Activated B cell treated with CpG ODN at 0.5 μM for 24 hours (primary cell): ENCODE measurements around the gene FA2H. TPM values are rescaled to one million over a fixed set of nuclear protein-coding genes. Genes with fewer than 3 reads are reported as not detected.

Experiments
- ATAC-seq: fragments of 200-7000 bp; cut with Tn5 transposase; one replicate; pipeline ENCODE4 v1.10.0; 2021; ENCODE audit warnings: low read depth, mild to moderate bottlenecking, moderate library complexity
- CTCF ChIA-PET: fragments of 350-600 bp; sonication (Branson Sonifier 250); formaldehyde crosslinking; loops from one replicate; lab custom pipeline; 2021; ENCODE audit warnings: antibody characterized with exemption; lab: Charles Lee
- POLR2A ChIA-PET: fragments of 350-600 bp; sonication (Branson Sonifier 250); formaldehyde crosslinking; loops from one replicate; lab custom pipeline; 2021; ENCODE audit warnings: antibody characterized with exemption; lab: Charles Lee
- DNase-seq: peaks from one replicate; pipeline ENCODE4 v3.0.0; 2022
- H3K27ac Mint-ChIP-seq: one replicate; pipeline ENCODE4 v1.8.0; 2020; ENCODE audit warnings: mixed read lengths
- H3K27me3 Mint-ChIP-seq: one replicate; pipeline ENCODE4 v1.8.0; 2021; ENCODE audit warnings: mixed read lengths
- H3K36me3 Mint-ChIP-seq: one replicate; pipeline ENCODE4 v1.8.0; 2021; ENCODE audit warnings: low read depth, mixed read lengths
- H3K4me1 Mint-ChIP-seq: one replicate; pipeline ENCODE4 v1.8.0; 2021; ENCODE audit warnings: mixed read lengths
- H3K4me3 Mint-ChIP-seq: one replicate; pipeline ENCODE4 v1.8.0; 2020; ENCODE audit warnings: mild to moderate bottlenecking, mixed read lengths
- H3K9me3 Mint-ChIP-seq: one replicate; pipeline ENCODE4 v1.8.0; 2020; ENCODE audit warnings: mixed read lengths
- CTCF ChIP-seq: fragments of 200-600 bp; IDR thresholded peaks from one replicate; pipeline ENCODE4 v1.8.0; 2022; ENCODE audit warnings: antibody characterized with exemption, mild to moderate bottlenecking
- intact Hi-C: fragments of 100-400 bp; cut with micrococcal nuclease; formaldehyde crosslinking; loops from one replicate; pipeline ENCODE4 v1.15.1; 2024
- total RNA-seq: library from RNA; stranded (reverse); gene quantifications from 2 replicates; pipeline ENCODE4 v1.2.3, GENCODE V29; 2022

FA2H gene
- total RNA-seq, 1 donor from 2014 or later: 0.78 TPM

GRCh38 chr16:74756203-74756602 is 18.4 kb downstream of the FA2H start:
- H3K27ac Mint-ChIP-seq: no peak overlapping the region
- peaks cover 2% of the 10 kb centered on the region for H3K27me3 Mint-ChIP-seq
- H3K9me3 Mint-ChIP-seq: no peaks in the 10 kb centered on the region
- H3K36me3 Mint-ChIP-seq: no peaks in the 10 kb centered on the region
- ChIA-PET POLR2A (no interaction called here), CTCF (no interaction called here)
- ATAC-seq (no peak), DNase-seq (no peak)
- no peaks in the 10 kb centered on the region for H3K4me1 Mint-ChIP-seq
- no peak overlapping the region for H3K4me3 Mint-ChIP-seq
- TF ChIP-seq CTCF: no peak
- intact Hi-C loops: no loop called here

- TF ChIP-seq CTCF: no peak
- POLR2A ChIA-PET: no interaction called here
- Mint-ChIP-seq H3K27me3 (peaks cover 2% of the 10 kb centered on the region), H3K36me3 (no peaks in the 10 kb centered on the region), H3K27ac (no peak overlapping the region), H3K4me1 (no peaks in the 10 kb centered on the region), H3K4me3 (no peak overlapping the region), H3K9me3 (no peaks in the 10 kb centered on the region)
- DNase-seq (no peak), ATAC-seq (no peak)
- CTCF ChIA-PET: no interaction called here
- intact Hi-C loops: no loop called here
Observed at GRCh38 chr16:74753180-74753579, 21.4 kb downstream of the FA2H start.

GRCh38 chr16:74752756-74753155 is 21.9 kb downstream of the FA2H start:
- DNase-seq (no peak), ATAC-seq (no peak)
- H3K27ac Mint-ChIP-seq: no peak overlapping the region
- H3K4me1 Mint-ChIP-seq: no peaks in the 10 kb centered on the region
- no peak for TF ChIP-seq CTCF
- H3K27me3 Mint-ChIP-seq: peaks cover 2% of the 10 kb centered on the region
- H3K9me3 Mint-ChIP-seq: no peaks in the 10 kb centered on the region
- intact Hi-C loops: no loop called here
- ChIA-PET POLR2A (no interaction called here), CTCF (no interaction called here)
- no peak overlapping the region for H3K4me3 Mint-ChIP-seq
- no peaks in the 10 kb centered on the region for H3K36me3 Mint-ChIP-seq

GRCh38 chr16:74752258-74752657 is 22.4 kb downstream of the FA2H start:
- ChIA-PET CTCF (no interaction called here), POLR2A (no interaction called here)
- no peaks in the 10 kb centered on the region for H3K4me1 Mint-ChIP-seq
- H3K4me3 Mint-ChIP-seq: no peak overlapping the region
- H3K27me3 Mint-ChIP-seq: no peaks in the 10 kb centered on the region
- ATAC-seq (no peak), DNase-seq (no peak)
- H3K27ac Mint-ChIP-seq: no peak overlapping the region
- no peaks in the 10 kb centered on the region for H3K36me3 Mint-ChIP-seq
- intact Hi-C loops: no loop called here
- no peak for TF ChIP-seq CTCF
- no peaks in the 10 kb centered on the region for H3K9me3 Mint-ChIP-seq

GRCh38 chr16:74751658-74752057 is 23.0 kb downstream of the FA2H start:
- Mint-ChIP-seq H3K27me3 (no peaks in the 10 kb centered on the region), H3K36me3 (no peaks in the 10 kb centered on the region), H3K27ac (no peak overlapping the region), H3K4me1 (no peaks in the 10 kb centered on the region), H3K4me3 (no peak overlapping the region), H3K9me3 (no peaks in the 10 kb centered on the region)
- ChIA-PET POLR2A (no interaction called here), CTCF (no interaction called here)
- DNase-seq (no peak), ATAC-seq (no peak)
- intact Hi-C loops: no loop called here
- no peak for TF ChIP-seq CTCF
